Natural killer cell (primary cell): Measurements from ENCODE around the gene USP17L12. TPM values are rescaled to one million over a fixed set of nuclear protein-coding genes. Genes with fewer than 3 reads are reported as not detected.
"Not testable (repeated sequence)": the region's sequence is repeated elsewhere in the genome, so short reads cannot be mapped to it uniquely, and the experiment has no call there.

Source experiments
- ATAC-seq, 3 donors: fragments of 150-1000 bp in 2 of 3; fragments of 200-7000 bp in 1 of 3; cut with Tn5 transposase; 1 replicate in 1 of 3; 2 replicates in 2 of 3; pipeline ENCODE4 v1.10.0; 2021; ENCODE audit warnings: mild to moderate bottlenecking in 2 of 3, moderate library complexity in 2 of 3
- DNase-seq, 2 donors: peaks; one replicate each; pipeline versions ENCODE4 v3.0.0 to v3.0.0-alpha.2; 2013 to 2021; ENCODE audit warnings: mixed read lengths in 1 of 2
- H3K27ac ChIP-seq: one replicate; pipeline ENCODE4 v1.5.1; 2013; ENCODE audit warnings: mild to moderate bottlenecking, low read length
- H3K27me3 ChIP-seq: one replicate; pipeline ENCODE4 v1.6.1; 2013; ENCODE audit warnings: low read length; ENCODE audit not compliant: control insufficient read depth, insufficient read depth
- H3K36me3 ChIP-seq: one replicate; pipeline ENCODE4 v1.6.1; 2013; ENCODE audit warnings: low read length; ENCODE audit not compliant: control insufficient read depth, insufficient read depth
- H3K4me1 ChIP-seq: one replicate; pipeline ENCODE4 v1.6.1; 2013; ENCODE audit warnings: low read length; ENCODE audit not compliant: control insufficient read depth, insufficient read depth
- H3K4me3 ChIP-seq: one replicate; pipeline ENCODE4 v1.5.1; 2013; ENCODE audit warnings: low read length
- H3K9me3 ChIP-seq: one replicate; pipeline ENCODE4 v1.6.1; 2013; ENCODE audit warnings: low read length; ENCODE audit not compliant: control insufficient read depth, insufficient read depth
- H3K27ac Mint-ChIP-seq, 2 donors: one replicate each; pipeline ENCODE4 v1.8.0; 2022; ENCODE audit warnings: mild to moderate bottlenecking in 2 of 2, mixed read lengths in 2 of 2, moderate library complexity in 1 of 2
- H3K27me3 Mint-ChIP-seq, 2 donors: one replicate each; pipeline ENCODE4 v1.8.0; 2022; ENCODE audit warnings: low read depth in 2 of 2, mixed read lengths in 2 of 2
- H3K36me3 Mint-ChIP-seq: one replicate; pipeline ENCODE4 v1.8.0; 2022; ENCODE audit warnings: mixed read lengths
- H3K4me1 Mint-ChIP-seq, 2 donors: one replicate each; pipeline ENCODE4 v1.8.0; 2022; ENCODE audit warnings: mixed read lengths in 2 of 2
- H3K4me3 Mint-ChIP-seq: one replicate; pipeline ENCODE4 v1.8.0; 2022; ENCODE audit warnings: mild to moderate bottlenecking, moderate library complexity, mixed read lengths
- H3K9me3 Mint-ChIP-seq, 2 donors: one replicate each; pipeline ENCODE4 v1.8.0; 2022; ENCODE audit warnings: mixed read lengths in 2 of 2
- WGBS: methylation state at CpG from one replicate; pipeline ENCODE4 v1.1.7; 2013; ENCODE audit warnings: missing lambda C conversion rate; ENCODE audit not compliant: insufficient coverage; 5-methylcytosine and 5-hydroxymethylcytosine counted together
- intact Hi-C: fragments of 100-400 bp; cut with micrococcal nuclease; formaldehyde crosslinking; loops from one replicate; pipeline ENCODE4 v1.14.2; 2022
- total RNA-seq, 4 donors: library from RNA; stranded (reverse); fragments of 120-200 nt in 1 of 4; gene quantifications; one replicate each; pipeline versions ENCODE4 v1.2.3 to v1.2.4, GENCODE V29; 2013 to 2022

The USP17L12 gene
- total RNA-seq, 3 donors from 2014 or later (not counting 1 experiment from before 2014, with no cell fraction given): not detected

DNA sequence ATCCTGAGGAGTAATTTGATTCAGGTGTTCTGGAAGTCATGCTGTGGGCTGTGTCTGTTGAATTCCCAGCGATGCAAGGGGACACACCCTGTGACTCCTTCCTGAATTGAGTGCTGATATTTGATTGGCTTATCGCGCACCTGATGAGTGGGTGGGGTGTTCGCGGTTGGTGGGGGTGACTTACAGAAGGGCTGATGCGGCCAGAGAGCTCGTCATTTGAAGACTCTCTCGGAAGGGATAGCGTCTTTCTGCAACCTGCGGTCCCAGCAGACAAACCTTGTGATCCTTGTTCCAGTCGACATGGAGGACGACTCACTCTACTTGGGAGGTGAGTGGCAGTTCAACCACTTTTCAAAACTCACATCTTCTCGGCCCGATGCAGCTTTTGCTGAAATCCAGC, 23.6 kb downstream of the USP17L12 start, which contains the start of gene USP17L17:
Gene USP17L17, plus strand, starts transcription at position 301 of the 400 bp plus-strand sequence. Its CDS starts 0 bp downstream, at position 301.
- H3K27me3 Mint-ChIP-seq, H3K36me3 Mint-ChIP-seq, H3K4me3 ChIP-seq, H3K9me3 ChIP-seq, intact Hi-C loops, H3K9me3 Mint-ChIP-seq, H3K36me3 ChIP-seq, H3K27me3 ChIP-seq, H3K27ac Mint-ChIP-seq, ATAC-seq, H3K4me3 Mint-ChIP-seq, H3K4me1 ChIP-seq, DNase-seq, H3K4me1 Mint-ChIP-seq, H3K27ac ChIP-seq: not testable (repeated sequence)
- WGBS: no CpG with 5 or more reads among the region's 14 CpGs

DNA sequence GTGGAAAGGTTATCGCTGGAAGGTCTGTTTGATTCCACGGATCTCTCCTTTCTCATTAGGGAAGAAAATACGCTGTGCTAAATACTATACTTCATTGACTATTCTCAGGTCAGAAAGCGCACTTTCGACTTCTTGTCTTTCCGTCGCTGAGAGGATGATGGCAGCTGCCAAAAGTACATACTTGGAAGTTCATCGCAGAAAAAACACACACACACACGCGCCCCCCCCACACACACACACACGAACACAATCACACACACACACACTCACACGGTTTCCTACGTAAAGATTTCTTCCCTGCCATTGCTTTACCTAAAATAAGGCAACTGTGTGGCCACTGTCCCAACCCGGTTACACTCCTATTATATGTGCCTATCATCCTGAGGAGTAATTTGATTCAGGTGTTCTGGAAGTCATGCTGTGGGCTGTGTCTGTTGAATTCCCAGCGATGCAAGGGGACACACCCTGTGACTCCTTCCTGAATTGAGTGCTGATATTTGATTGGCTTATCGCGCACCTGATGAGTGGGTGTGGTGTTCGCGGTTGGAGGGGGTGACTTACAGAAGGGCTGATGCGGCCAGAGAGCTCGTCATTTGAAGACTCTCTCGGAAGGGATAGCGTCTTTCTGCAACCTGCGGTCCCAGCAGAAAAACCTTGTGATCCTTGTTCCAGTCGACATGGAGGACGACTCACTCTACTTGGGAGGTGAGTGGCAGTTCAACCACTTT, 28.2 kb downstream of the USP17L12 start, which contains the start of gene USP17L18:
Gene USP17L18, plus strand, starts transcription at position 678 of the 728 bp plus-strand sequence. Its CDS starts 0 bp downstream, at position 678.
- H3K27me3 Mint-ChIP-seq, H3K27me3 ChIP-seq, H3K4me1 ChIP-seq, H3K4me1 Mint-ChIP-seq, H3K36me3 Mint-ChIP-seq, intact Hi-C loops, H3K27ac Mint-ChIP-seq, H3K9me3 ChIP-seq, H3K36me3 ChIP-seq, H3K4me3 Mint-ChIP-seq, H3K4me3 ChIP-seq, H3K9me3 Mint-ChIP-seq, ATAC-seq, H3K27ac ChIP-seq: not testable (repeated sequence)
- peak; percentile 1 to 17 for DNase-seq
- WGBS: 95% methylated on average over 11 of the region's 26 CpGs

DNA sequence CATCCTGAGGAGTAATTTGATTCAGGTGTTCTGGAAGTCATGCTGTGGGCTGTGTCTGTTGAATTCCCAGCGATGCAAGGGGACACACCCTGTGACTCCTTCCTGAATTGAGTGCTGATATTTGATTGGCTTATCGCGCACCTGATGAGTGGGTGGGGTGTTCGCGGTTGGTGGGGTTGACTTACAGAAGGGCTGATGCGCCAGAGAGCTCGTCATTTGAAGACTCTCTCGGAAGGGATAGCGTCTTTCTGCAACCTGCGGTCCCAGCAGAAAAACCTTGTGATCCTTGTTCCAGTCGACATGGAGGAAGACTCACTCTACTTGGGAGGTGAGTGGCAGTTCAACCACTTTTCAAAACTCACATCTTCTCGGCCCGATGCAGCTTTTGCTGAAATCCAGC, 33.1 kb downstream of the USP17L12 start, which contains the start of gene USP17L19:
Gene USP17L19, plus strand, starts transcription at position 301 of the 400 bp plus-strand sequence. Its CDS starts 0 bp downstream, at position 301.
- H3K36me3 Mint-ChIP-seq, H3K4me1 ChIP-seq, intact Hi-C loops, H3K27ac ChIP-seq, H3K4me1 Mint-ChIP-seq, DNase-seq, H3K36me3 ChIP-seq, ATAC-seq, H3K27ac Mint-ChIP-seq, H3K4me3 Mint-ChIP-seq, H3K27me3 Mint-ChIP-seq, H3K9me3 ChIP-seq, H3K4me3 ChIP-seq, H3K9me3 Mint-ChIP-seq, H3K27me3 ChIP-seq: not testable (repeated sequence)
- no CpG with 5 or more reads among the region's 13 CpGs for WGBS

DNA sequence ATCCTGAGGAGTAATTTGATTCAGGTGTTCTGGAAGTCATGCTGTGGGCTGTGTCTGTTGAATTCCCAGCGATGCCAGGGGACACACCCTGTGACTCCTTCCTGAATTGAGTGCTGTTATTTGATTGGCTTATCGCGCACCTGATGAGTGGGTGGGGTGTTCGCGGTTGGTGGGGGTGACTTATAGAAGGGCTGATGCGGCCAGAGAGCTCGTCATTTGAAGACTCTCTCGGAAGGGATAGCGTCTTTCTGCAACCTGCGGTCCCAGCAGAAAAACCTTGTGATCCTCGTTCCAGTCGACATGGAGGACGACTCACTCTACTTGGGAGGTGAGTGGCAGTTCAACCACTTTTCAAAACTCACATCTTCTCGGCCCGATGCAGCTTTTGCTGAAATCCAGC, 37.9 kb downstream of the USP17L12 start, which contains the start of gene USP17L20:
Gene USP17L20, plus strand, starts transcription at position 301 of the 400 bp plus-strand sequence. Its CDS starts 0 bp downstream, at position 301.
- intact Hi-C loops, H3K36me3 ChIP-seq, H3K4me1 Mint-ChIP-seq, H3K9me3 Mint-ChIP-seq, H3K4me3 Mint-ChIP-seq, H3K4me1 ChIP-seq, H3K27ac ChIP-seq, H3K27me3 Mint-ChIP-seq, ATAC-seq, H3K27me3 ChIP-seq, H3K9me3 ChIP-seq, H3K4me3 ChIP-seq, H3K27ac Mint-ChIP-seq, DNase-seq, H3K36me3 Mint-ChIP-seq: not testable (repeated sequence)
- no CpG with 5 or more reads among the region's 15 CpGs for WGBS

DNA sequence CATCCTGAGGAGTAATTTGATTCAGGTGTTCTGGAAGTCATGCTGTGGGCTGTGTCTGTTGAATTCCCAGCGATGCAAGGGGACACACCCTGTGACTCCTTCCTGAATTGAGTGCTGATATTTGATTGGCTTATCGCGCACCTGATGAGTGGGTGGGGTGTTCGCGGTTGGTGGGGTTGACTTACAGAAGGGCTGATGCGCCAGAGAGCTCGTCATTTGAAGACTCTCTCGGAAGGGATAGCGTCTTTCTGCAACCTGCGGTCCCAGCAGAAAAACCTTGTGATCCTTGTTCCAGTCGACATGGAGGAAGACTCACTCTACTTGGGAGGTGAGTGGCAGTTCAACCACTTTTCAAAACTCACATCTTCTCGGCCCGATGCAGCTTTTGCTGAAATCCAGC, 42.6 kb downstream of the USP17L12 start, which contains the start of gene USP17L21:
Gene USP17L21, plus strand, starts transcription at position 301 of the 400 bp plus-strand sequence. Its CDS starts 0 bp downstream, at position 301.
- H3K36me3 ChIP-seq, H3K27me3 Mint-ChIP-seq, H3K9me3 ChIP-seq, H3K4me3 ChIP-seq, H3K4me1 Mint-ChIP-seq, intact Hi-C loops, H3K36me3 Mint-ChIP-seq, ATAC-seq, H3K4me1 ChIP-seq, H3K4me3 Mint-ChIP-seq, H3K27me3 ChIP-seq, H3K27ac Mint-ChIP-seq, DNase-seq, H3K27ac ChIP-seq, H3K9me3 Mint-ChIP-seq: not testable (repeated sequence)
- WGBS: no CpG with 5 or more reads among the region's 13 CpGs

DNA sequence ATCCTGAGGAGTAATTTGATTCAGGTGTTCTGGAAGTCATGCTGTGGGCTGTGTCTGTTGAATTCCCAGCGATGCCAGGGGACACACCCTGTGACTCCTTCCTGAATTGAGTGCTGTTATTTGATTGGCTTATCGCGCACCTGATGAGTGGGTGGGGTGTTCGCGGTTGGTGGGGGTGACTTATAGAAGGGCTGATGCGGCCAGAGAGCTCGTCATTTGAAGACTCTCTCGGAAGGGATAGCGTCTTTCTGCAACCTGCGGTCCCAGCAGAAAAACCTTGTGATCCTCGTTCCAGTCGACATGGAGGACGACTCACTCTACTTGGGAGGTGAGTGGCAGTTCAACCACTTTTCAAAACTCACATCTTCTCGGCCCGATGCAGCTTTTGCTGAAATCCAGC, 47.4 kb downstream of the USP17L12 start, which contains the start of gene USP17L22:
Gene USP17L22, plus strand, starts transcription at position 301 of the 400 bp plus-strand sequence. Its CDS starts 0 bp downstream, at position 301.
- H3K27ac Mint-ChIP-seq, H3K36me3 ChIP-seq, ATAC-seq, H3K4me1 Mint-ChIP-seq, DNase-seq, H3K4me3 ChIP-seq, H3K4me3 Mint-ChIP-seq, H3K27me3 Mint-ChIP-seq, H3K27me3 ChIP-seq, H3K36me3 Mint-ChIP-seq, intact Hi-C loops, H3K9me3 Mint-ChIP-seq, H3K9me3 ChIP-seq, H3K27ac ChIP-seq, H3K4me1 ChIP-seq: not testable (repeated sequence)
- WGBS: no CpG with 5 or more reads among the region's 15 CpGs
